ENCODE data around the gene SMCO2.

SMCO2 gene

DNA sequence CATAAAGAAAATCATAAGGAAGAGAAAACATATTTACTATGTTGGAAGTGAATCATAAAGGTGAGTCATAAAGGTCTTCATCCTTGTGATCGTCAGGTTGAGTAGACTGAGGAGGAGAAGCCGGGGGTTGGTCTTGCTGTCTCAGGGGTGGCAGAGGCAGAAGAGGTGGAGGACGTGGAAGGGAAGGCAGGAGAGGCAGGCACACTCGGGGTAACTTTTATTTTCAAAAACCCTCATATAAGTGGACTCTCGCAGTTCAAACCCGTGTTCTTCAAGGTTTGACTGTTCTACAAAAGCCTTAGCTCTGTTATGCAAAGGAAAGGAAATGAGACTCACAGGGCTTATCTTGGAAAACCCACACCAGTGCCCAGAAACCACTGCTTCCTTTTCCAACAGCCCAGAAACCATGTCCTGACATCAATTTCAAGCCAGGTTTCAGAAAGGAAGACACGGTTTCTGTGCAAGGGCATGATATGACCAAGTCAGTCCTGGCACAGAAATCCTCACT lies 14.0 kb downstream of the SMCO2 start:
- no peak for DNase-seq (ENCODE audit: low read depth)
- in situ Hi-C loops (cut with HindIII; ENCODE audit: low sequenced_read_pairs): no loop called here
- H3K4me3 ChIP-seq (ENCODE audit: low read depth, low read length): no peak overlapping the region
- TF ChIP-seq, protein P1, sequence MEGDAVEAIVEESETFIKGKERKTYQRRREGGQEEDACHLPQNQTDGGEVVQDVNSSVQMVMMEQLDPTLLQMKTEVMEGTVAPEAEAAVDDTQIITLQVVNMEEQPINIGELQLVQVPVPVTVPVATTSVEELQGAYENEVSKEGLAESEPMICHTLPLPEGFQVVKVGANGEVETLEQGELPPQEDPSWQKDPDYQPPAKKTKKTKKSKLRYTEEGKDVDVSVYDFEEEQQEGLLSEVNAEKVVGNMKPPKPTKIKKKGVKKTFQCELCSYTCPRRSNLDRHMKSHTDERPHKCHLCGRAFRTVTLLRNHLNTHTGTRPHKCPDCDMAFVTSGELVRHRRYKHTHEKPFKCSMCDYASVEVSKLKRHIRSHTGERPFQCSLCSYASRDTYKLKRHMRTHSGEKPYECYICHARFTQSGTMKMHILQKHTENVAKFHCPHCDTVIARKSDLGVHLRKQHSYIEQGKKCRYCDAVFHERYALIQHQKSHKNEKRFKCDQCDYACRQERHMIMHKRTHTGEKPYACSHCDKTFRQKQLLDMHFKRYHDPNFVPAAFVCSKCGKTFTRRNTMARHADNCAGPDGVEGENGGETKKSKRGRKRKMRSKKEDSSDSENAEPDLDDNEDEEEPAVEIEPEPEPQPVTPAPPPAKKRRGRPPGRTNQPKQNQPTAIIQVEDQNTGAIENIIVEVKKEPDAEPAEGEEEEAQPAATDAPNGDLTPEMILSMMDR (IDR thresholded peaks at IDR 0.05; ENCODE audit: low read depth, low read length, missing control alignments): no peak

GRCh38 chr12:27462151-27462694 lies 15.7 kb downstream of the SMCO2 start:
- in situ Hi-C loops (cut with HindIII; ENCODE audit: low sequenced_read_pairs): no loop called here
- TF ChIP-seq, protein P1 (IDR thresholded peaks at IDR 0.05; ENCODE audit: low read depth, low read length, missing control alignments): no peak
- DNase-seq (ENCODE audit: low read depth): peak; percentile 41
- no peak overlapping the region for H3K4me3 ChIP-seq (ENCODE audit: low read depth, low read length)

DNA sequence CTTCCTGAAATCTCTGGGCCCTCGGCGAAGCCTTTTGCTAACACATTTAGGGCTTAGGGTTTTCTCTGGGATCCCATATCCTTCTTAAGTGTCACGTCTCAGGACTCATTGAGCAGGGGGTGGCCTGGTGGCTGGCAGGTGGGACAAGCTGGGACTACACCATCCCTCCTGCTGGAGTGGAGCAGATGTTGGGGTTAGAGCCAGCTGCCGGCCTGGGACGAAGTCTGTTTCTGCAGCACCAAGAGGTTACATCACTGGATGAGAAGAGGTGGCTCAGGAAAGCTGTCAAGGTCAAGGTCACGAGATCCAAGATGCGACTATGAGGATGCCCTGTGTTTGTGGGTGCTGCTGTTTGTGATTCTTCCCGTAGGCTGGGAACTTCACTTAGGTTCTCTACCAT lies 16.3 kb downstream of the SMCO2 start:
- TF ChIP-seq, protein P1 (IDR thresholded peaks at IDR 0.05; ENCODE audit: low read depth, low read length, missing control alignments): no peak
- no peak overlapping the region for H3K4me3 ChIP-seq (ENCODE audit: low read depth, low read length)
- no peak for DNase-seq (ENCODE audit: low read depth)
- in situ Hi-C loops (cut with HindIII; ENCODE audit: low sequenced_read_pairs): no loop called here

- TF ChIP-seq, protein P1 (IDR thresholded peaks at IDR 0.05; ENCODE audit: low read depth, low read length, missing control alignments): no peak
- no peak for DNase-seq (ENCODE audit: low read depth)
- H3K4me3 ChIP-seq (ENCODE audit: low read depth, low read length): no peak overlapping the region
- in situ Hi-C loops (cut with HindIII; ENCODE audit: low sequenced_read_pairs): no loop called here
Measured at GRCh38 chr12:27463511-27464219, 17.1 kb downstream of the SMCO2 start.

GRCh38 chr12:27464220-27464554 lies 17.7 kb downstream of the SMCO2 start:
- in situ Hi-C loops (cut with HindIII; ENCODE audit: low sequenced_read_pairs): no loop called here
- no peak overlapping the region for H3K4me3 ChIP-seq (ENCODE audit: low read depth, low read length)
- DNase-seq (ENCODE audit: low read depth): no peak
- TF ChIP-seq, protein P1 (IDR thresholded peaks at IDR 0.05; ENCODE audit: low read depth, low read length, missing control alignments): no peak

- in situ Hi-C loops (cut with HindIII; ENCODE audit: low sequenced_read_pairs): no loop called here
- no peak overlapping the region for H3K4me3 ChIP-seq (ENCODE audit: low read depth, low read length)
- TF ChIP-seq, protein P1 (IDR thresholded peaks at IDR 0.05; ENCODE audit: low read depth, low read length, missing control alignments): no peak
- no peak for DNase-seq (ENCODE audit: low read depth)
Measured at GRCh38 chr12:27467641-27468040, 21.1 kb downstream of the SMCO2 start.
